SK-N-SH (cell line): ENCODE measurements around the gene TP63. TPM values are rescaled to one million over a fixed set of nuclear protein-coding genes. Genes with fewer than 3 reads are reported as not detected.

Experiments used
- CTCF ChIA-PET: fragments of 300-600, 350-600 bp; formaldehyde crosslinking; extraction: SDS; loops from one replicate; lab custom pipeline; 2021; lab: Yijun Ruan, JAX
- POLR2A ChIA-PET: fragments of 350-600 bp; sonication (Branson Sonifier 250); formaldehyde crosslinking; extraction: SDS; loops from one replicate; lab custom pipeline; 2020; ENCODE audit warnings: antibody characterized with exemption, inconsistent platforms; lab: Yijun Ruan, JAX
- DNase-seq: peaks from one replicate; pipeline ENCODE4 v3.0.0; 2012
- H2AFZ ChIP-seq: fragments of 200-600 bp; sonication (generic); 2 replicates; pipeline ENCODE4 v1.8.1; 2016; ENCODE audit warnings: antibody characterized with exemption, mild to moderate bottlenecking, low read depth
- H3F3A ChIP-seq: fragments of 200-600 bp; sonication (generic); replicated peaks from 2 replicates; pipeline ENCODE3; 2016; ENCODE audit warnings: antibody characterized with exemption, mild to moderate bottlenecking; ENCODE audit not compliant: insufficient read depth
- H3K27ac ChIP-seq, 2 experiments: fragments of 200-500 bp in 1 of 2; fragments of 200-600 bp in 1 of 2; sonication (Bioruptor generic) in 1 of 2; sonication (generic), shearing (Covaris generic) in 1 of 2; 2 replicates each; pipeline versions ENCODE4 v1.5.1 to v1.6.1; 2014 to 2016; ENCODE audit warnings: low read depth in 2 of 2, inconsistent platforms in 1 of 2, low read length in 1 of 2, mild to moderate bottlenecking in 1 of 2, mixed read lengths in 1 of 2
- H3K27me3 ChIP-seq: fragments of 200-600 bp; sonication (generic), shearing (Covaris generic); 2 replicates; pipeline ENCODE4 v1.6.1; 2016; ENCODE audit warnings: mixed run types; ENCODE audit not compliant: insufficient read depth
- H3K36me3 ChIP-seq, 2 experiments: fragments of 200-500 bp in 1 of 2; fragments of 200-600 bp in 1 of 2; sonication (Bioruptor generic) in 1 of 2; sonication (generic) in 1 of 2; replicated peaks in 1 of 2; 2 replicates each; pipeline versions ENCODE3 to v1.5.1; 2014 to 2016; ENCODE audit warnings: low read length in 1 of 2, mild to moderate bottlenecking in 1 of 2; ENCODE audit not compliant: insufficient read depth in 2 of 2, control insufficient read depth in 1 of 2
- H3K4me1 ChIP-seq, 2 experiments: fragments of 200-500 bp in 1 of 2; fragments of 200-600 bp in 1 of 2; sonication (Bioruptor generic) in 1 of 2; sonication (generic), shearing (Covaris generic) in 1 of 2; 2 replicates each; pipeline versions ENCODE4 v1.5.1 to v1.6.1; 2014 to 2016; ENCODE audit warnings: low read depth in 1 of 2, low read length in 1 of 2, mixed run types in 1 of 2; ENCODE audit not compliant: insufficient read depth in 2 of 2, control insufficient read depth in 1 of 2
- H3K4me2 ChIP-seq: fragments of 200-600 bp; sonication (generic), shearing (Covaris generic); 2 replicates; pipeline ENCODE4 v1.6.1; 2017; ENCODE audit warnings: mixed run types
- H3K4me3 ChIP-seq, 2 experiments: fragments of 200-500 bp in 1 of 2; fragments of 200-600 bp in 1 of 2; sonication (Bioruptor generic) in 1 of 2; sonication (generic), shearing (Covaris generic) in 1 of 2; 2 replicates each; pipeline versions ENCODE4 v1.5.1 to v1.8.1; 2014 to 2016; ENCODE audit warnings: low read depth in 2 of 2, inconsistent platforms in 1 of 2, low read length in 1 of 2, mild to moderate bottlenecking in 1 of 2, mixed read lengths in 1 of 2, moderate library complexity in 1 of 2
- H3K79me2 ChIP-seq: fragments of 200-600 bp; sonication (generic); 2 replicates; pipeline ENCODE4 v1.8.1; 2017; ENCODE audit warnings: mild to moderate bottlenecking; ENCODE audit not compliant: insufficient read depth
- H3K9ac ChIP-seq: fragments of 200-600 bp; sonication (generic); 2 replicates; pipeline ENCODE4 v1.6.1; 2017; ENCODE audit warnings: mixed run types
- H3K9me2 ChIP-seq: fragments of 200-600 bp; sonication (generic); 2 replicates; pipeline ENCODE4 v1.6.1; 2017; ENCODE audit warnings: mixed run types
- H3K9me3 ChIP-seq: fragments of 200-600 bp; sonication (generic); 2 replicates; pipeline ENCODE4 v1.6.1; 2017; ENCODE audit warnings: mixed run types, mild to moderate bottlenecking, moderate library complexity
- H4K20me1 ChIP-seq: fragments of 200-600 bp; sonication (generic); 2 replicates; pipeline ENCODE4 v1.6.1; 2017; ENCODE audit warnings: mild to moderate bottlenecking, mixed run types; ENCODE audit not compliant: insufficient read depth
- ELF1 ChIP-seq: IDR thresholded peaks from 2 replicates; pipeline ENCODE4 v1.4.0; 2012
- EP300 ChIP-seq, 2 experiments: IDR thresholded peaks; 2 replicates each; pipeline versions ENCODE4 v1.4.0 to v1.6.1; 2012; ENCODE audit warnings: borderline replicate concordance in 1 of 2, low read depth in 1 of 2, low read length in 1 of 2
- GABPA ChIP-seq: IDR thresholded peaks from 2 replicates; pipeline ENCODE4 v1.4.0; 2012; ENCODE audit warnings: low read depth, mild to moderate bottlenecking
- GATA2 ChIP-seq: sonication (generic); formaldehyde crosslinking; IDR thresholded peaks from 2 replicates; pipeline ENCODE4 v1.5.0; 2020; ENCODE audit warnings: mild to moderate bottlenecking, missing genetic modification reagents
- MAX ChIP-seq: IDR thresholded peaks from 2 replicates; pipeline ENCODE4 v1.4.0; 2012; ENCODE audit warnings: low read depth
- MXI1 ChIP-seq: IDR thresholded peaks from 2 replicates; pipeline ENCODE4 v1.6.1; 2012; ENCODE audit warnings: mild to moderate bottlenecking, low read depth, low read length, improper control_type of control experiment
- NFIC ChIP-seq: IDR thresholded peaks from 2 replicates; pipeline ENCODE4 v1.4.0; 2012; ENCODE audit warnings: borderline replicate concordance
- NRF1 ChIP-seq: IDR thresholded peaks from 2 replicates; pipeline ENCODE4 v1.6.1; 2012; ENCODE audit warnings: low read depth, mild to moderate bottlenecking, low read length
- PBX3 ChIP-seq: IDR thresholded peaks from 2 replicates; pipeline ENCODE4; 2012
- RFX5 ChIP-seq: IDR thresholded peaks from 2 replicates; pipeline ENCODE4 v1.6.1; 2012; ENCODE audit warnings: mild to moderate bottlenecking, improper control_type of control experiment, low read length
- RXRA ChIP-seq: IDR thresholded peaks from 2 replicates; pipeline ENCODE4 v1.4.0; 2012; ENCODE audit warnings: low read depth, mild to moderate bottlenecking, borderline replicate concordance
- YY1 ChIP-seq: IDR thresholded peaks from 2 replicates; pipeline ENCODE4 v1.4.0; 2012; ENCODE audit warnings: low read depth, mild to moderate bottlenecking
- WGBS: methylation state at CpG from one replicate; pipeline ENCODE4 v1.1.6; 2017; ENCODE audit warnings: low lambda C conversion rate; 5-methylcytosine and 5-hydroxymethylcytosine counted together
- polyA plus RNA-seq, 3 experiments: library from polyadenylated mRNA; depleted of rRNA; stranded (reverse); fragments of >200 nt; gene quantifications; 2 replicates each; pipeline ENCODE4 v1.2.3, GENCODE V29; 2012
- TF ChIP-seq, protein P1 (sequence below): IDR thresholded peaks from 2 replicates; pipeline ENCODE4 v1.4.0; 2012; ENCODE audit warnings: low read depth, borderline replicate concordance
- TF ChIP-seq, protein P2 (sequence below): fragments of 150-350 bp; IDR thresholded peaks from 2 replicates; pipeline ENCODE4 v1.6.1; 2016; ENCODE audit warnings: mild to moderate bottlenecking, low read depth, low read length
- TF ChIP-seq, protein P3 (sequence below): IDR thresholded peaks from 2 replicates; pipeline ENCODE4 v1.4.0; 2012; ENCODE audit warnings: low read depth, borderline replicate concordance
- TF ChIP-seq, protein P4 (sequence below): IDR thresholded peaks from 2 replicates; pipeline ENCODE4 v1.6.1; 2012; ENCODE audit warnings: mild to moderate bottlenecking, low read depth, low read length, moderate library complexity

The TP63 gene
- polyA plus RNA-seq, 1 of the 3 experiments (the other 2 are of a cell fraction) = not detected

GRCh38 chr3:189781415-189781814, 150.2 kb downstream of the TP63 start:
- Histone ChIP-seq H3K27ac (no peak overlapping the region), H3K36me3 (no peaks in the 10 kb centered on the region), H4K20me1 (no peaks in the 10 kb centered on the region), H3K4me1 (no peaks in the 10 kb centered on the region), H3K79me2 (no peaks in the 10 kb centered on the region), H3K4me3 (no peak overlapping the region), H3F3A (no peaks in the 10 kb centered on the region), H3K27me3 (no peaks in the 10 kb centered on the region; the same call in 1 of the 2 replicates), H3K9me2 (no peaks in the 10 kb centered on the region), H3K4me2 (no peak overlapping the region), H3K9me3 (no peaks in the 10 kb centered on the region), H2AFZ (no peak overlapping the region), H3K9ac (no peak overlapping the region)
- CTCF ChIA-PET = no interaction called here
- TF ChIP-seq, protein P1, sequence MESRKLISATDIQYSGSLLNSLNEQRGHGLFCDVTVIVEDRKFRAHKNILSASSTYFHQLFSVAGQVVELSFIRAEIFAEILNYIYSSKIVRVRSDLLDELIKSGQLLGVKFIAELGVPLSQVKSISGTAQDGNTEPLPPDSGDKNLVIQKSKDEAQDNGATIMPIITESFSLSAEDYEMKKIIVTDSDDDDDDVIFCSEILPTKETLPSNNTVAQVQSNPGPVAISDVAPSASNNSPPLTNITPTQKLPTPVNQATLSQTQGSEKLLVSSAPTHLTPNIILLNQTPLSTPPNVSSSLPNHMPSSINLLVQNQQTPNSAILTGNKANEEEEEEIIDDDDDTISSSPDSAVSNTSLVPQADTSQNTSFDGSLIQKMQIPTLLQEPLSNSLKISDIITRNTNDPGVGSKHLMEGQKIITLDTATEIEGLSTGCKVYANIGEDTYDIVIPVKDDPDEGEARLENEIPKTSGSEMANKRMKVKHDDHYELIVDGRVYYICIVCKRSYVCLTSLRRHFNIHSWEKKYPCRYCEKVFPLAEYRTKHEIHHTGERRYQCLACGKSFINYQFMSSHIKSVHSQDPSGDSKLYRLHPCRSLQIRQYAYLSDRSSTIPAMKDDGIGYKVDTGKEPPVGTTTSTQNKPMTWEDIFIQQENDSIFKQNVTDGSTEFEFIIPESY = no peak
- TF ChIP-seq ELF1 (no peak), EP300 (IDR thresholded peaks at IDR 0.05; ENCODE audit: borderline replicate concordance in 1 of 2, low read depth in 1 of 2, low read length in 1 of 2) (no peak), NFIC (no peak), GATA2 (no peak), YY1 (no peak), NRF1 (no peak), MAX (no peak), PBX3 (no peak), RXRA (no peak), RFX5 (no peak), MXI1 (no peak), GABPA (no peak)
- TF ChIP-seq, protein P2, sequence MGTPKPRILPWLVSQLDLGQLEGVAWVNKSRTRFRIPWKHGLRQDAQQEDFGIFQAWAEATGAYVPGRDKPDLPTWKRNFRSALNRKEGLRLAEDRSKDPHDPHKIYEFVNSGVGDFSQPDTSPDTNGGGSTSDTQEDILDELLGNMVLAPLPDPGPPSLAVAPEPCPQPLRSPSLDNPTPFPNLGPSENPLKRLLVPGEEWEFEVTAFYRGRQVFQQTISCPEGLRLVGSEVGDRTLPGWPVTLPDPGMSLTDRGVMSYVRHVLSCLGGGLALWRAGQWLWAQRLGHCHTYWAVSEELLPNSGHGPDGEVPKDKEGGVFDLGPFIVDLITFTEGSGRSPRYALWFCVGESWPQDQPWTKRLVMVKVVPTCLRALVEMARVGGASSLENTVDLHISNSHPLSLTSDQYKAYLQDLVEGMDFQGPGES = no peak
- TF ChIP-seq, protein P3, sequence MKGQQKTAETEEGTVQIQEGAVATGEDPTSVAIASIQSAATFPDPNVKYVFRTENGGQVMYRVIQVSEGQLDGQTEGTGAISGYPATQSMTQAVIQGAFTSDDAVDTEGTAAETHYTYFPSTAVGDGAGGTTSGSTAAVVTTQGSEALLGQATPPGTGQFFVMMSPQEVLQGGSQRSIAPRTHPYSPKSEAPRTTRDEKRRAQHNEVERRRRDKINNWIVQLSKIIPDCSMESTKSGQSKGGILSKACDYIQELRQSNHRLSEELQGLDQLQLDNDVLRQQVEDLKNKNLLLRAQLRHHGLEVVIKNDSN = no peak
- TF ChIP-seq, protein P4, sequence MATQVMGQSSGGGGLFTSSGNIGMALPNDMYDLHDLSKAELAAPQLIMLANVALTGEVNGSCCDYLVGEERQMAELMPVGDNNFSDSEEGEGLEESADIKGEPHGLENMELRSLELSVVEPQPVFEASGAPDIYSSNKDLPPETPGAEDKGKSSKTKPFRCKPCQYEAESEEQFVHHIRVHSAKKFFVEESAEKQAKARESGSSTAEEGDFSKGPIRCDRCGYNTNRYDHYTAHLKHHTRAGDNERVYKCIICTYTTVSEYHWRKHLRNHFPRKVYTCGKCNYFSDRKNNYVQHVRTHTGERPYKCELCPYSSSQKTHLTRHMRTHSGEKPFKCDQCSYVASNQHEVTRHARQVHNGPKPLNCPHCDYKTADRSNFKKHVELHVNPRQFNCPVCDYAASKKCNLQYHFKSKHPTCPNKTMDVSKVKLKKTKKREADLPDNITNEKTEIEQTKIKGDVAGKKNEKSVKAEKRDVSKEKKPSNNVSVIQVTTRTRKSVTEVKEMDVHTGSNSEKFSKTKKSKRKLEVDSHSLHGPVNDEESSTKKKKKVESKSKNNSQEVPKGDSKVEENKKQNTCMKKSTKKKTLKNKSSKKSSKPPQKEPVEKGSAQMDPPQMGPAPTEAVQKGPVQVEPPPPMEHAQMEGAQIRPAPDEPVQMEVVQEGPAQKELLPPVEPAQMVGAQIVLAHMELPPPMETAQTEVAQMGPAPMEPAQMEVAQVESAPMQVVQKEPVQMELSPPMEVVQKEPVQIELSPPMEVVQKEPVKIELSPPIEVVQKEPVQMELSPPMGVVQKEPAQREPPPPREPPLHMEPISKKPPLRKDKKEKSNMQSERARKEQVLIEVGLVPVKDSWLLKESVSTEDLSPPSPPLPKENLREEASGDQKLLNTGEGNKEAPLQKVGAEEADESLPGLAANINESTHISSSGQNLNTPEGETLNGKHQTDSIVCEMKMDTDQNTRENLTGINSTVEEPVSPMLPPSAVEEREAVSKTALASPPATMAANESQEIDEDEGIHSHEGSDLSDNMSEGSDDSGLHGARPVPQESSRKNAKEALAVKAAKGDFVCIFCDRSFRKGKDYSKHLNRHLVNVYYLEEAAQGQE = no peak
- no peak for DNase-seq
- POLR2A ChIA-PET = no interaction called here
- 19% methylated on average over 6 of the region's 6 CpGs for WGBS
